K562 (cell line): ENCODE measurements around the gene UBE2K. TPM values are rescaled to one million over a fixed set of nuclear protein-coding genes. Genes with fewer than 3 reads are reported as not detected.

ENCODE experiments used
- NCOA6 ChIP-seq: fragments of 450-650 bp; IDR thresholded peaks from 2 replicates; pipeline ENCODE4 v1.6.1; 2017; ENCODE audit warnings: mild to moderate bottlenecking
- polyA plus RNA-seq, 8 experiments: library from polyadenylated mRNA; depleted of rRNA in 4 of 8; stranded (reverse) in 5 of 8; unstranded in 3 of 8; fragments of >200 nt; fragmentation: Nextera tagmentation in 2 of 8; fragmentation: Illumina TruSeq in 1 of 8; extraction: Ambion mirVana in 2 of 8; extraction: Trizol in 1 of 8; gene quantifications; 2 replicates each; pipeline versions ENCODE4 v1.2.1 to v1.2.3, GENCODE V29; 2011 to 2014; ENCODE audit warnings: inconsistent platforms in 1 of 8, missing spikeins in 1 of 8
- total RNA-seq, 7 experiments: library from RNA; depleted of rRNA in 6 of 7; stranded (reverse); fragments of >200 nt in 6 of 7; fragmentation: Illumina TruSeq in 2 of 7; extraction: Trizol in 2 of 7; gene quantifications; 2 replicates each; pipeline versions ENCODE4 v1.2.1 to v1.2.3, GENCODE V29; 2011 to 2021; ENCODE audit warnings: low replicate concordance in 1 of 7
- TF ChIP-seq, protein P1 (sequence below): fragments of 450-650 bp; IDR thresholded peaks from 2 replicates; pipeline ENCODE4 v1.6.1; 2016; ENCODE audit warnings: mild to moderate bottlenecking, moderate library complexity

The UBE2K gene
- total and polyA plus RNA-seq, 9 of the 15 experiments (the other 6 are each of a cell fraction or from before 2014, with no cell fraction given) = 29.8 to 190 (median 62.6) TPM

- TF ChIP-seq, protein P1, sequence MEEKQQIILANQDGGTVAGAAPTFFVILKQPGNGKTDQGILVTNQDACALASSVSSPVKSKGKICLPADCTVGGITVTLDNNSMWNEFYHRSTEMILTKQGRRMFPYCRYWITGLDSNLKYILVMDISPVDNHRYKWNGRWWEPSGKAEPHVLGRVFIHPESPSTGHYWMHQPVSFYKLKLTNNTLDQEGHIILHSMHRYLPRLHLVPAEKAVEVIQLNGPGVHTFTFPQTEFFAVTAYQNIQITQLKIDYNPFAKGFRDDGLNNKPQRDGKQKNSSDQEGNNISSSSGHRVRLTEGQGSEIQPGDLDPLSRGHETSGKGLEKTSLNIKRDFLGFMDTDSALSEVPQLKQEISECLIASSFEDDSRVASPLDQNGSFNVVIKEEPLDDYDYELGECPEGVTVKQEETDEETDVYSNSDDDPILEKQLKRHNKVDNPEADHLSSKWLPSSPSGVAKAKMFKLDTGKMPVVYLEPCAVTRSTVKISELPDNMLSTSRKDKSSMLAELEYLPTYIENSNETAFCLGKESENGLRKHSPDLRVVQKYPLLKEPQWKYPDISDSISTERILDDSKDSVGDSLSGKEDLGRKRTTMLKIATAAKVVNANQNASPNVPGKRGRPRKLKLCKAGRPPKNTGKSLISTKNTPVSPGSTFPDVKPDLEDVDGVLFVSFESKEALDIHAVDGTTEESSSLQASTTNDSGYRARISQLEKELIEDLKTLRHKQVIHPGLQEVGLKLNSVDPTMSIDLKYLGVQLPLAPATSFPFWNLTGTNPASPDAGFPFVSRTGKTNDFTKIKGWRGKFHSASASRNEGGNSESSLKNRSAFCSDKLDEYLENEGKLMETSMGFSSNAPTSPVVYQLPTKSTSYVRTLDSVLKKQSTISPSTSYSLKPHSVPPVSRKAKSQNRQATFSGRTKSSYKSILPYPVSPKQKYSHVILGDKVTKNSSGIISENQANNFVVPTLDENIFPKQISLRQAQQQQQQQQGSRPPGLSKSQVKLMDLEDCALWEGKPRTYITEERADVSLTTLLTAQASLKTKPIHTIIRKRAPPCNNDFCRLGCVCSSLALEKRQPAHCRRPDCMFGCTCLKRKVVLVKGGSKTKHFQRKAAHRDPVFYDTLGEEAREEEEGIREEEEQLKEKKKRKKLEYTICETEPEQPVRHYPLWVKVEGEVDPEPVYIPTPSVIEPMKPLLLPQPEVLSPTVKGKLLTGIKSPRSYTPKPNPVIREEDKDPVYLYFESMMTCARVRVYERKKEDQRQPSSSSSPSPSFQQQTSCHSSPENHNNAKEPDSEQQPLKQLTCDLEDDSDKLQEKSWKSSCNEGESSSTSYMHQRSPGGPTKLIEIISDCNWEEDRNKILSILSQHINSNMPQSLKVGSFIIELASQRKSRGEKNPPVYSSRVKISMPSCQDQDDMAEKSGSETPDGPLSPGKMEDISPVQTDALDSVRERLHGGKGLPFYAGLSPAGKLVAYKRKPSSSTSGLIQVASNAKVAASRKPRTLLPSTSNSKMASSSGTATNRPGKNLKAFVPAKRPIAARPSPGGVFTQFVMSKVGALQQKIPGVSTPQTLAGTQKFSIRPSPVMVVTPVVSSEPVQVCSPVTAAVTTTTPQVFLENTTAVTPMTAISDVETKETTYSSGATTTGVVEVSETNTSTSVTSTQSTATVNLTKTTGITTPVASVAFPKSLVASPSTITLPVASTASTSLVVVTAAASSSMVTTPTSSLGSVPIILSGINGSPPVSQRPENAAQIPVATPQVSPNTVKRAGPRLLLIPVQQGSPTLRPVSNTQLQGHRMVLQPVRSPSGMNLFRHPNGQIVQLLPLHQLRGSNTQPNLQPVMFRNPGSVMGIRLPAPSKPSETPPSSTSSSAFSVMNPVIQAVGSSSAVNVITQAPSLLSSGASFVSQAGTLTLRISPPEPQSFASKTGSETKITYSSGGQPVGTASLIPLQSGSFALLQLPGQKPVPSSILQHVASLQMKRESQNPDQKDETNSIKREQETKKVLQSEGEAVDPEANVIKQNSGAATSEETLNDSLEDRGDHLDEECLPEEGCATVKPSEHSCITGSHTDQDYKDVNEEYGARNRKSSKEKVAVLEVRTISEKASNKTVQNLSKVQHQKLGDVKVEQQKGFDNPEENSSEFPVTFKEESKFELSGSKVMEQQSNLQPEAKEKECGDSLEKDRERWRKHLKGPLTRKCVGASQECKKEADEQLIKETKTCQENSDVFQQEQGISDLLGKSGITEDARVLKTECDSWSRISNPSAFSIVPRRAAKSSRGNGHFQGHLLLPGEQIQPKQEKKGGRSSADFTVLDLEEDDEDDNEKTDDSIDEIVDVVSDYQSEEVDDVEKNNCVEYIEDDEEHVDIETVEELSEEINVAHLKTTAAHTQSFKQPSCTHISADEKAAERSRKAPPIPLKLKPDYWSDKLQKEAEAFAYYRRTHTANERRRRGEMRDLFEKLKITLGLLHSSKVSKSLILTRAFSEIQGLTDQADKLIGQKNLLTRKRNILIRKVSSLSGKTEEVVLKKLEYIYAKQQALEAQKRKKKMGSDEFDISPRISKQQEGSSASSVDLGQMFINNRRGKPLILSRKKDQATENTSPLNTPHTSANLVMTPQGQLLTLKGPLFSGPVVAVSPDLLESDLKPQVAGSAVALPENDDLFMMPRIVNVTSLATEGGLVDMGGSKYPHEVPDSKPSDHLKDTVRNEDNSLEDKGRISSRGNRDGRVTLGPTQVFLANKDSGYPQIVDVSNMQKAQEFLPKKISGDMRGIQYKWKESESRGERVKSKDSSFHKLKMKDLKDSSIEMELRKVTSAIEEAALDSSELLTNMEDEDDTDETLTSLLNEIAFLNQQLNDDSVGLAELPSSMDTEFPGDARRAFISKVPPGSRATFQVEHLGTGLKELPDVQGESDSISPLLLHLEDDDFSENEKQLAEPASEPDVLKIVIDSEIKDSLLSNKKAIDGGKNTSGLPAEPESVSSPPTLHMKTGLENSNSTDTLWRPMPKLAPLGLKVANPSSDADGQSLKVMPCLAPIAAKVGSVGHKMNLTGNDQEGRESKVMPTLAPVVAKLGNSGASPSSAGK = no peak
- TF ChIP-seq NCOA6 = no peak
Measured at GRCh38 chr4:39710098-39710896, 12.4 kb downstream of the UBE2K start (continued).
